Eye (tissue), 1 donor: Measurements from ENCODE around the gene AFF3.
"Not testable (repeated sequence)": the region's sequence is repeated elsewhere in the genome, so short reads cannot be mapped to it uniquely, and the experiment has no call there.

Source experiments
- DNase-seq: peaks from one replicate; pipeline ENCODE4 v3.0.0-alpha.2; 2015

AFF3 gene

DNA sequence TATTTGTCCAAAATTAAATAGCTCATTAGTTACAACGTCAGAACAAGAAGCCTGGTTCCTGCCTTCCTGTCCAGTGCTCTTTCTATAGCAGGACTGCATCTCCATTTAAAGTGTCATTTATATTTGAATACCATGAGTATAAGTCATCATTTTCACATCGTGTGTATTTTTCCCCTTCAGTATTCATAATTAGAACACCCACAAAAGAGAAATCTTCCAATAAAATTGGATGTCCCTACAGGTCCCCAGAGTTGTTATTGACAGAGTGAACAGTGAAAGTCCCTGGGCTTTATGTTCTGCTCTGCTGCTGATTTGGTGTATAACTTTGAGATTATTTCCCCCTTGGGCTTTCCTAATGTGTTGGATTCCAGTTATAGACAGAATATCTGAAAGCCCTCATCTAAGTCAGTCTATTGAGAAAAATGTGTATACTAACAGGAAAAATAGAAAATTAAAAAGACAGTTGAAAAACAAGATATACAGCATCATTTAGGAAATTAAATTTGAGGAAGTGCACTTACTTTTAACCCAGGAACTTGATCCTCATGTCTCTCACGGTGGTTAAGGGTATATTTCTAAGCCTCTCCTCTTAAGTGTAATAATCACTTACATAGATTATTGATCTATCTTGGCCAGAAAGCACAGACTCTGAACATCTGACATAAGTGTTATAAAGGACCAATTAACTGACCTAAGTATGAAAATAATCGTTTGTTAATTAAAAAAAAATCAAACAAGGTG, 637.4 kb downstream of the AFF3 start:
- DNase-seq = no peak

DNA sequence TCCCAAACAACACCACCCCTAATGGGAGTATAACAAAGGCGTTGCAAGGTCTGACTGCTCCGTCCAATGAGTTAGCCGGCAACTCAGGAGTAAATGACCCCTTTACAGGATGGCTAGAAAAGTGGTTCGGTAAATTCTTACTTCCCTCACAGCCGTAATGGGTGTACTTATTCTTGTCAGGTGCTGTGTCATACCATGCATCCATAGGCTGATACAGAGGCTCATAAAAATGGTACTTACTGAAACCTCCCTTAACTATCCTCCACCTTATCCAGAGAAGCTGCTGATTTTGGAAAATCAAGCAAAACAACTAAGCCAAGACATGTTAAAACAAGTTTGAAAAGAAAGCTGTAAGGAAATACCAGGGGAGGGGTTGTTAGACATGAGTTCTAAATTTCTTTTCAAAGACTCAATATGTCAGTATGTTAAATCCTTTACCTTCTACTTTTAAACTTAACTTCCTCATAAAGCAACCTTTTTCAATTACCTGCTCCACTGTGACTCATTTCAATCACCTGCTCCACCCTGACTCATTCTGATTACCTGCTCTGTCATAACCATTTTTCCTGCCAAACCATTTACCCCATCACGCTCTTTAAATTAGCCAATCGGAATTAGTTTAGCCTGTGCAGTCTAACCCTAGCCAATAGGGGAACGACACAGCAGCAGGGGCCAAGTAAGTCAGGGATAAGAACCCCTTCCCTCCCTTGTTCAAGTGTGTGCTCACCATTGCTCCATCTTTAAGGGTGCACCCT, 638.6 kb downstream of the AFF3 start:
- not testable (repeated sequence) for DNase-seq

DNA sequence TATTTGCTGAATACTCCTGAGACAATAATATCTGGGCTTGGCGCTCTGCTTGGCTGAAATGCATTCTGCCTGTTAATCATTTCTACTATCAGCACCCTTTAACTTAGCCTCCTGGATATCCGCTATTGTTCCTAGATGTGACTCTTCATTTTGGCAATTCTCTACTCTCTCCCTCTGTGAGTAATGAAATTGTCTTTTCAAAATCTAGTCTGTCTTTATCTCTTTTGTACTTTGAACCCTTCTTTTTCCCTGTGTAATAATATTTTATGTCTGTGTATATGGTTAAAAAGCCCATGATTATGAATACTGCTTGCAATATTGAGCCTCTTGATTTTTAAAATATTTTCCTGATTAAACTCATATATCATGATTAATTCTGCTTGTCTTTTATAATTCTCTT, 646.4 kb downstream of the AFF3 start:
- no peak for DNase-seq
